AG04449 (cell line): ENCODE data around the gene IL1RAPL1.

Experiments used
- CTCF ChIA-PET: fragments of 350-600 bp; formaldehyde crosslinking; extraction: SDS; loops from one replicate; lab custom pipeline; 2021; ENCODE audit warnings: antibody characterized with exemption; lab: Yijun Ruan, JAX
- POLR2A ChIA-PET: fragments of 400-600, 350-600 bp; formaldehyde crosslinking; extraction: SDS; loops from one replicate; lab custom pipeline; 2020; ENCODE audit warnings: antibody characterized with exemption, inconsistent platforms; lab: Yijun Ruan, JAX
- DNase-seq: peaks from one replicate; pipeline ENCODE4 v3.0.0-alpha.2; 2010; ENCODE audit warnings: low read depth, low spot score
- H3K4me3 ChIP-seq: 2 replicates; pipeline ENCODE4 v1.5.1; 2011; ENCODE audit warnings: low read depth, mild to moderate bottlenecking, control low read depth, low read length
- TF ChIP-seq, protein P1 (sequence below): IDR thresholded peaks from one replicate; pipeline ENCODE4 v1.5.1; 2011; ENCODE audit warnings: mild to moderate bottlenecking, moderate library complexity, low read length, control low read depth, inconsistent platforms; ENCODE audit not compliant: insufficient read depth; ENCODE audit errors: missing control alignments

The IL1RAPL1 gene

DNA sequence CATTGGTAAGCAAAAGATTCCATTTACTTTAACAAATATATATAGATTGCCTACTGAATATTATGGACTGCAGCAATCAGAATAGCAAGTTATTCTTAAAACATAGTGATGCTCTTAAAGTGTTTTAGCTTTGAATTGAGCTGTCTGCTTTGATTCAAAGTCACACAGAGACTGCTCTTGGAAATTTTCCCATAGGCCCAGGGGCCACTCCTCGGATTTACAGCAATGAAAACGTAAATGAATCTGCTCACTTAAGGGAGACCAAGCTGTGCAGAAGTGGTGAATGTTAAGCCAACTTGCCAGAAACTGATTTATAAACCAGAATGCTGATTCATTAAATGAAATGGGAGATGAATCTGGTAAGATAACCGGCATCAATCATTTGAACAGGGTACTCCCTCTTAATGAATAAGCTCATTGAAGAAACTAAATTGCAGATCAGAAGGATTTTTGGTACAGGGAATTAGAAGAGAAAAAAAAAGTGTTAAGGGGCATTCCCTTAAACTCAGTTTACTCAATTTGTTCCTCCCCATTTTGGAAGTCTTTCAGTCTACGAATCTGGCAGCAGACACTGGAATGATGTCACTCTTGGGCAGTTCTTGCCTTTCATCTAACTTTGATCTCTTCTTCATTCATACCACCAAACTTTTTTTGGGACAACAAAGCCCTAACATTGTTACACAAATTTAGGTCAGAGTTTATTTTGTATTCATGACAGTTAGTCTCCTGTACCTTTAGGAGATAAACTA is 1264.8 kb downstream of the IL1RAPL1 start:
- TF ChIP-seq, protein P1, sequence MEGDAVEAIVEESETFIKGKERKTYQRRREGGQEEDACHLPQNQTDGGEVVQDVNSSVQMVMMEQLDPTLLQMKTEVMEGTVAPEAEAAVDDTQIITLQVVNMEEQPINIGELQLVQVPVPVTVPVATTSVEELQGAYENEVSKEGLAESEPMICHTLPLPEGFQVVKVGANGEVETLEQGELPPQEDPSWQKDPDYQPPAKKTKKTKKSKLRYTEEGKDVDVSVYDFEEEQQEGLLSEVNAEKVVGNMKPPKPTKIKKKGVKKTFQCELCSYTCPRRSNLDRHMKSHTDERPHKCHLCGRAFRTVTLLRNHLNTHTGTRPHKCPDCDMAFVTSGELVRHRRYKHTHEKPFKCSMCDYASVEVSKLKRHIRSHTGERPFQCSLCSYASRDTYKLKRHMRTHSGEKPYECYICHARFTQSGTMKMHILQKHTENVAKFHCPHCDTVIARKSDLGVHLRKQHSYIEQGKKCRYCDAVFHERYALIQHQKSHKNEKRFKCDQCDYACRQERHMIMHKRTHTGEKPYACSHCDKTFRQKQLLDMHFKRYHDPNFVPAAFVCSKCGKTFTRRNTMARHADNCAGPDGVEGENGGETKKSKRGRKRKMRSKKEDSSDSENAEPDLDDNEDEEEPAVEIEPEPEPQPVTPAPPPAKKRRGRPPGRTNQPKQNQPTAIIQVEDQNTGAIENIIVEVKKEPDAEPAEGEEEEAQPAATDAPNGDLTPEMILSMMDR = no peak
- ChIA-PET CTCF (no interaction called here), POLR2A (no interaction called here)
- H3K4me3 ChIP-seq = no peak overlapping the region
- no peak for DNase-seq

DNA sequence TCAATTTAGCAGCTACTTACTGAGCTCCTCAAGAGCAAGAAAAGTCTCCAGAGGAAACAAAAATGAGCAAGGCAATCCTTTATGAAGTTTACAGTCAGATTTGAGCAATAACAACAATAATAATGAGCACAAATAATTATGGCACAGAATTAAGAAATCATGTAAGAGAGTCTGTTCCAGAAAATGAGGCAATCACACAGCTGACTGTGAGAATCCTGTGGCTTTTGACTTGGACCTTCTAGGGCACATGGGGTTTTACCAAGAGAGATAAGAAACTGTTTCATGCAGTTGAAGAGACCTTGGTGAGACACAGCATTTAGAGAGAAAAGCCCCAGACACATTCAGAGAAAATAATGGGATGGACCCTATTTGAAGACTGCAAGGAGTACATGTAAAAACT is 1265.5 kb downstream of the IL1RAPL1 start:
- POLR2A ChIA-PET = no interaction called here

DNA sequence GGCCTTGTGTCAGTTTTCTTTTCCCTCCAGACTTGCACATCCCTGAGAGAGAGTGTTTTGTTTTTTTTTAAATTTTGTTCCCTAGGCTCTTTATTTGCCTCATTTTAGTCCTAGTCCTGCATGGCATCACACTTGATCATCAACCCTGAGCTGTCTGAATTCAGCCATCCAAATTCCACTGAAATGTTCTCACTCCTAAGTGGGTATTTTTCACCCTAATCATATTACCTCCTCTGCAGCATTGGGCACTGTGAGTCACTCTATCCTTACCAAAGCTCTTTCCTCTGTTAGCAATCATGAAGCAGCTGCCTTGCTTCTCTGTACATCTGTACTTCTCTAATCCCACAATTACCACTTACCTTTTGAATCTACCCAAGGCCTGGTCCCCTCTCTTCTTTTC is 1271.5 kb downstream of the IL1RAPL1 start:
- DNase-seq = no peak
- no peak overlapping the region for H3K4me3 ChIP-seq
- POLR2A ChIA-PET = no interaction called here
- TF ChIP-seq, protein P1 = no peak
- CTCF ChIA-PET = no interaction called here

More for the DNA sequence above, 1265.5 kb downstream of the IL1RAPL1 start:
- no peak overlapping the region for H3K4me3 ChIP-seq
- TF ChIP-seq, protein P1 = no peak
- CTCF ChIA-PET = no interaction called here
- DNase-seq = no peak

DNA sequence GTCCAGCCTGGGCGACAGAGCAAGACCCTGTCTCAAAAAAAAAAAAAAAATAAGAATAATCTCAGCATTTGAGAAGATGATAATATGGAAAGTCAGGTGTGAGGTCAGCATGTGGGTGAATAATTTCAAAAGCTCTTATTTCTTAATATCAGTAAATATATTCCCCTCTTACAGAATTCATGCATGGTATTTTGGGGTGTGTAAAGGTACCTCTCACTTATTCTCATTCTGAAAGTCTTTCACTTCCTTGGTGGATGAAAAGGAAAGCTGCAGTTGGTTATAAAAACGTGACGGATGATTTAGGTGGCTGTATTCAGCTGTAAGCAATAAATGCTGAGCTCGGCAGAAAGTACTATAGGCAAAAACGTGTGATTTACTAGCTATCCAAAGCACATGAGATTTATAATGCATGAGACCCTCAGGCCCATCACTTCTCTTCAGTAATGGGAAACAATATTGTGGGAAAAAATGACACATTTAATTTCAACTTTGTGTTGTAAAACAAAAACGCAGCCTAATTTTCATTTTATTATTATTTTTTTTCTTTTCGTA is 1275.0 kb downstream of the IL1RAPL1 start:
- TF ChIP-seq, protein P1 = no peak
- no peak for DNase-seq
- no peak overlapping the region for H3K4me3 ChIP-seq
- CTCF ChIA-PET = no interaction called here
- POLR2A ChIA-PET = no interaction called here

DNA sequence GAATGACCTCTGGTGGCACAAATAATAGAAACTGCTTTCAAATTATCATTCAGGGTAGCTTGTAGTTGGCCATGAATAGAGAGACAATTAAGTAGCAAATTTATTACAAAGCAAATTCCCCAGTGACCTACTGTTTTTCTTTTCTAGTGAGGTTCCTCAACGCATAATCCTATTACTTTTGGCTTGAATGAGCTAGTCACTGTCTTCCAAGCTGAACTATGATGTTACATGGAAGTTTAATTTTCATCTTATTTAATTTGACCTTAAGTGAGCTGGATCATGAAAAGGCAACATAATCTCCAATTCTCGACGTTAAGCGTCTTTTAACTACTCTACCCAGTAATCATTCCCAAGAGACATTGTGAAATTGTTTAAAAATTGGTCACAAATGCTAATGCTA is 1280.7 kb downstream of the IL1RAPL1 start:
- CTCF ChIA-PET = no interaction called here
- POLR2A ChIA-PET = no interaction called here
- no peak for DNase-seq
- no peak overlapping the region for H3K4me3 ChIP-seq
- TF ChIP-seq, protein P1 = no peak

DNA sequence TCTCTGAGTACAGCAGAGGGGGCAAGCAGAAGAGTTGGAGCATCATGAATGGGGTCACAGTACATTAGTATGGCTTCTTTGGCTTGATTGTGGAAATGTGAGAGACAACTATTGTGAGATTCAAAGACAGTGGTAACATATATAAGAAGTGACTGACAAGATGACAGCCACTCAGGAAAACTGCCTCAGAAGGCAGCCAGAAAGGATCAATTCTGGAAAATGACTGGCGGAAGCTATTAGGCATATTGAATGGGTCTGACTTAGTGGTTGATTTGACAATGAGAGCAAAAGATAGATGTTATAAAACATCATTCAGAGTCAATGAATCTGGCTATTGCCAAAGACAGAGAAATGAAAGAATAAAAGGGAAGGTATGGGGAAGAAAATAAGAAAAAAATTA is 1282.6 kb downstream of the IL1RAPL1 start:
- ChIA-PET POLR2A (no interaction called here), CTCF (no interaction called here)
- no peak for DNase-seq
- H3K4me3 ChIP-seq = no peak overlapping the region
- TF ChIP-seq, protein P1 = no peak
